ENCODE data around the gene MPHOSPH9.
A peak's percentile ranks its signal among the peaks of the same experiment; 100 is the strongest.

- TF ChIP-seq CTCF (IDR thresholded peaks at IDR 0.05; ENCODE audit: extremely low read depth in 1 of 2, insufficient read depth in 1 of 2, low read depth in 1 of 2, low read length in 2 of 2) (no peak), MYC (IDR thresholded peaks at IDR 0.05; ENCODE audit: low read depth, low read length) (no peak), POLR2A (IDR thresholded peaks at IDR 0.05; ENCODE audit: low read depth, low read length) (no peak), FOS (IDR thresholded peaks at IDR 0.05; ENCODE audit: borderline replicate concordance, insufficient read depth, low read length) (no peak), POLR2AphosphoS5 (IDR thresholded peaks at IDR 0.05; ENCODE audit: insufficient read depth, low read depth, low read length) (peak; percentile 57), JUN (IDR thresholded peaks at IDR 0.05; ENCODE audit: borderline replicate concordance, insufficient read depth, insufficient read length, low read depth) (peak; percentile 67), MAX (IDR thresholded peaks at IDR 0.05; ENCODE audit: insufficient read depth, insufficient read length) (no peak)
Observed at GRCh38 chr12:123278101-123278627, 45.2 kb upstream of the MPHOSPH9 start.
